Fibroblast of skin of right biceps (primary cell): ENCODE measurements around the gene SPP2.
A peak's percentile ranks its signal among the peaks of the same experiment; 100 is the strongest.

Source experiments
- DNase-seq: peaks from one replicate; pipeline ENCODE4 v3.0.0-alpha.2; 2013

SPP2 gene

DNA sequence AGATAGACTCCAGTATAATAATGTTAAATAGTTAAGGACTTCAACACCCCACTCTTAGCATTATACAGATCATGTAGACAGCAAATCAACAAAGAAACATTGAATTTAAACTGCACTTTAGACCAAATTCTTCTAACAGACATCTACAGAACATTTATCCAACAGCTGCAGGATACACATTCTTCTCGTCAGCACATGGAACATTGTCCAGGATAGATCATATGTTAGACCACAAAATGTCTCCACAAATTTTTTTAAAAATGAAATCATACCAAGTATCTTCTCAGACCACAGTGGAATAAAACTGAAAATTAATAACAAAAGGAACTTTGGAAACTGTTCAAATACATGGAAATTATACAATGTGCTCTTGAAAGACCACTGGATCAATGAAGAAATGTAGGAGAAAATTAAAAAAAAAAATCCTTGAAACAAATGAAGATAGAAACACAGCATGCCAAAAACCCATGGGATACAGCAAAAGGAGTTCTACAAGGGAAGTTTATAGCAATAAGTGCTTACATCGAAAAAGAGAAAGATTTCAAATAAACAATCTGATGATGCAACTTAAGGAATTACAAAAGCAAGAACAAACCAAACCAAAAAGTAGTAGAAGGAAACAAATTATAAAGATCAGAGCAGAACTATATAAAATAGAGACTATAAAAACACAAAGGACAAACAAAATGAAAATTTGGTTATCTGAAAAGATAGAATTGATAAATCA, 12.3 kb upstream of the SPP2 start:
- DNase-seq = peak; percentile 30

DNA sequence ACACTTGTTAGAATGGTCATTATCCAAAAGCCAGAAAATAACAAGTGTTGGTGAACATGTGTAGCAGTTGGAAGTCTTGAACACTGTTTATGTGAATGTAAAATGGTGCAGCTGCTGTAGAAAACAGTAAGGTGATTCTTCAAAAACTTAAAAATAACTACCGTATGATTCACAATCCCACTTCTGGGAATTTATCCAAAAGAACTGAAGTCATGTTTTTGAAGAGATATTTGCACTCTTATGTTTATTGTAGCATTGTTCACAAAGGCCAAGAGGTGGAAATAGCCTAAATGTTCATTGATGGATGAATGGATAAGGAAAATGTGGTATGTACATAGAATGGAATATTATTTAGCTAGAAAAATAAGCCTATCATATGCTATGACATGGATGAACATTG, 6.3 kb upstream of the SPP2 start:
- DNase-seq = peak; percentile 83

DNA sequence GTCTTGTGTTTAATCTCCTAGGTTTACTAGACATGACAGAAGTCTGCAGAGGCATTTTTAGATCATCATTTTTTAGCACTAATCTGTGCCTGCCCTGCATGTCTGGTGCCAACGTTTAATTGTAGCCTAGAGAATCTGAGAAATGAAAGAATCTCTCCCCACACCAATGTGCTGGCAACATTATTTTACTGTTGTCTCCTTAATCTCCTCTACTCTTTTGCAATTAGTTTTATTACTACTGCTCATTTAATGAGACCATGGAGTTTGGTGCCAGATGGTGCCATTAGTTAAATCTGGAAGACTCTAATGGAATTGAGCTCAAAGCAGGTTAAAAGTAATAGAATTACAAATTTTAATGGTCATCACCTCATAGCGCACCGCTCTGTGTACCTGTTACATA, 4.0 kb upstream of the SPP2 start:
- no peak for DNase-seq

DNA sequence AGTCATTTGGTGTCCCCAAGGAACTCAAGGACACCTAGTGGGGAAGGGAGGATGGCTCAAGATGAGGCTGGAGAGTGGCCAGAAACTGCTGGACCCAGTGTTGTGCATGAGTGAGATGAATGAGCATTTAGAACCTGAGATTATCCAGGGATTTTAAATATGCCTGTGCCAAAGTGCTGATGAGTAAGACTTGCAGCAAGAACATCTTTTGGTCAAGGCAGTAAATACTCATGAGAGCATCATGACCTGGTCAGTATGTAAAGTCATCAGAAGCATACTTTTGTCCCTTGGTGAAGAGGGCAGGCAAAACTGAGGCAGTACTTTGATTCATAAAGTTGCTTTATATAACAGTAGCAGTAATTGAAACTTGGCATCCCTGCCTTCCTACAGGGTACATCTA, 3.1 kb upstream of the SPP2 start:
- DNase-seq = no peak

DNA sequence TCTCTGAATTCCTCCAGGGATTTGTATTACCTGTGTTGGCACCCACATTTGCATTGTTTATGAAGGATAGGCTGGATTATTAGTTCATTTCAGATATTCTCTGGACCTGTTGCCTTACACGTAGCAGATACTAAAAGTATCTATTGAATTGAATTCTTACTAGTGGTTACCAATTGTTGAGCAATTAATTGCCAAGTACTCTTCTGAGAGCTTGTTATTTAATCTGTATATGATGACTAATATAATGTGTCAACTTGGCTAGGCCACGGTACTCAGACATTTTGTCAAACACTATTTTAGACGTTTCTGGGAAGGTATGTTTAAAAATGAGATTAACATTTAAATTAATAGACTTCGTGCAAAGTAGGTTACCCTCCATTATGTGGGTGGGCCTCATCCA, 2.5 kb upstream of the SPP2 start:
- no peak for DNase-seq

DNA sequence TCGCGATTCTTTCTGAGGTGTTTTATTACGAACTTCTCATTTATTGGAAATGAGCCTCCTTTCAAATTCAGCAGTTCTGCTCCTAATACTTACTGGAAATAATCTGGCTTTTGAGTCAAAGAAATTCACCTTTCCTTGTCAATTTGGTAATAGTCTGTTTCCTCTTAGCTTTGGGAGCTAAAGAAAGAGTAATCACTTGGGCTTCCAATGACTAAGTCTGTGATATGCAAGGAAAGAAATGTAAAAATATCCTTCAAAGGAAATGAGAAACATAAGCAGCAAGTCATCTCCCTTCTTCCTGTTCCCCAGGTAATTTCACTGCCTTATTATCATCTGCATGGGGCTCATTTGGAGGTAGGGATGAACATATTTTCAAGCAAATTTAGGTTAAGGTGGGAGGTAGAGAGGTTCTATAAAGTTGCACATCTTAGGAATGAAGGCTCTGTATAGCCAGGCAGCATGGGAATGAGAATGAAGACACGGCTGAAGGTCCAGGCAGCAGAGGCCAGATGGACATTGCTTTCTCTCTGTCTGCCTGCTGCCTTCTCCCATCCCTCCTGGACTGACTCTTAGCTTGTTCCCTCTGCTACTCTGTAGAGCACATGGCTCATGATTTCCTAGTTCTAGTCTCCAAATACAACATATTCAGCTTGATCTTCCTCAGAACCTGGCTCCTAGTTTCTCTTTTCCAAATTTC, 1.0 kb downstream of the SPP2 start:
- peak; percentile 38 for DNase-seq

DNA sequence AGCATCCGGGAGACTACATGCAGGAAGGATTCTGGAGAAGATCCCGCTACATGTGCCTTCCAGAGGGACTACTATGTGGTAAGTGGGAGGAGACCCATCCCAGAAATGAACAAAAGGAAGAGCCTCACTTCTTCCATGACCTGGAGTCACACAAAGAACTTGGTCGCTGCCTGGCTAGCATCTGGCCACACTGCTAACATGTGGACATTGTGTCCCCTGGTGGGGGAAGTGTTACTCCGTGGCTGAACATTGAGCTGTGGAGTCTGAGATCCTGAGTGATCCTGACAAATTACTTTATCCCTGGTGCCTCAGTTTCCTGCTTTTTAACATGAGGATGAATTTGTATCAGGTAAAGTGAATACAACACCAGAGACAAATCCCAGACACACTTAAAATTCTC, 8.4 kb downstream of the SPP2 start:
- DNase-seq = no peak

DNA sequence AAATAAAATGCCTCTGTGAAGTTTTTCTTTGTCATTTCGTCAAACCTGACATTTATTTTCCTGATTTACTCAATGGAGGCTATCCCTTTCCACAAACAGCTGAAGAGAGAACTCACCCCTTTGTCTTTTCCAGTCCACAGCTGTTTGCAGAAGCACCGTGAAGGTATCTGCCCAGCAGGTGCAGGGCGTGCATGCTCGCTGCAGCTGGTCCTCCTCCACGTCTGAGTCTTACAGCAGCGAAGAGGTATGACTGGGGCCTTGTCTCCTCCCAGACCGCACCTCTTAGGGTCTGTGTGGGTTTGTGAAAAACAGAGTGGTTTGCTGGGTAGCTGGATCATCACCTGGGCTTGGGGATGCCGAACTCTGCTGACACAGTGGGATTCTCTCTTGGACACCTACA, 9.7 kb downstream of the SPP2 start:
- DNase-seq = no peak

DNA sequence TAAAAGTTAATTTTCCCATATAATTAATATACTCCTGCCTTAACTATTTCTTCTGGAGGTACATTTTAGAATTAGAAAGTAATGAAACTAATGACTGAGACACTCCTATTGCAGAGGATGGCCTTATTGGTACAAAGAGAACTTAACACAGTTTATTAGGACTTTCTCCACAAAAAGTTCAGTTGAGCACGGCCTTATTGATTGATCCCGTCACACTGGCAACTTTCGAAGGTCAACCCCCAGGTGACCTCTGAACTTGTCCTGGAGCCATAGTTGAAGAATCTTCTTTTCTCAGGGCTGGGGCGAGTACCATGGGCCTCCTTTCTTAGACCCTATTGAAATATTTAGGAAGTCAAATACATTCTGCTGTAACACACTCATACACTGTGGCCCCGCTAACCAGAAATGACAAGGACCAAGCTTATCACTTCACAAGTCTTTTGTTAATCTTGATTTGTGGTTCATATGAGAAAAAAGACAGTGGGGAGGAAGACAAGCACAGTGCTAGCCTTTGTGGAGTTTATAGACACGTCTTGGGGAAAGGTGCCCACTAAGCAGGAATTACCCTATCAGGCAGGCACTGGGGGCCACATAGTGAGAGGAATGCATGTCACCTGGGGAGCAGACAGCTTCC, 11.2 kb downstream of the SPP2 start:
- no peak for DNase-seq

DNA sequence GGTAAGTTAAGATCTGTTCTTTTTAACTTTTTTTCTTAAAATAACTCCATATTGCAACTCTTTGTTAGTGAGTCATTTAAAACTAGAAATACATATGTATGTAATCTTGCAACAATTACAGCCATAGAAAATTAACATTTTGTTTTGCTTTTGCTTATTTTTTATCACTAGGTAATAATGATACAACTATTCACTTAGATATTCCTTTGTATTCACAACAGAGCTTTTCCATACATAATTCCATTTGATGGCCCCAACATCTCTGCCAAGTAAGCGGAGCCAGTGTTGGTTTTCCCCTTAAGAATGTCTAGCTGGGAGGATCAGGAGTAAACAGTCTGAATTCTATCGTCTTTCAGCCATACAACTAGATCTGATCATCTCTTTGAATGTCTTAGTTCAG, 16.1 kb downstream of the SPP2 start:
- DNase-seq = no peak

DNA sequence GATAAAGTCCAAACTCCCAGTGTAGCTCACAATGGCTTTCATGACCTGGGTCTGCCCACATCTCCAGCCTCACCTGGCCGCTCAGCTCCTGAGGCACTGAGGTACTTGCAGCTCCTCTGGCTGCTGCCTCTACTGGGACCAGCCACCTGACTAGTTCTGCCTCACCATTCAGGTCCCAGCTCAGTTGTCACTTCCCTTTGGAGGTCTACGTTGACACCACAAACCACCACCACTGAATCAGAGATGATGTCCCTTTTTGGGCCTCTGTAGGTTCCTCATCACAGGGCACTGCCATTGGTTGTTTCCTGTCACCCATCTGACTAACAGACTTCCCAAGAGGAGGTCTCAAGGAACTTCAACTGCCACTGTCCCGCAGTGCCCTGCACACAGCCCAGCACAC, 21.2 kb downstream of the SPP2 start:
- no peak for DNase-seq

DNA sequence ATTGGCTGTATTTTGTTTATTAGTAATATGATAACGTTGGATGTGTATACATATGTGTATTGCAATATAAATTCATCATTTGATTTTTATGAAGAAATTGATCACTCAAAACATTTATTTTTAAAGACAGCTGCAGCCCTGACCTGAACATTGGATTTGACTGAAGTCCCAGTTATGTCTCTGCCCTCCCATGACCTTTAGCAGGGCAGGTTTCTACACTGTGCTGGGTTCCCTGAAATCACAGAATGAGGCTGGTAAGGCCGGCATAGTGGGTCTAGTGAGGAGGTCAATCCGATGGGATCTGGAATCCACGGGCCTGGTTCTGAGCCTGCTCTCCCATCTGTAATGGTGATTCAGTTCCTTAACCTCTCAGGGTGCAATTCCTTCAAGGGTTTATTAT, 22.0 kb downstream of the SPP2 start:
- no peak for DNase-seq

DNA sequence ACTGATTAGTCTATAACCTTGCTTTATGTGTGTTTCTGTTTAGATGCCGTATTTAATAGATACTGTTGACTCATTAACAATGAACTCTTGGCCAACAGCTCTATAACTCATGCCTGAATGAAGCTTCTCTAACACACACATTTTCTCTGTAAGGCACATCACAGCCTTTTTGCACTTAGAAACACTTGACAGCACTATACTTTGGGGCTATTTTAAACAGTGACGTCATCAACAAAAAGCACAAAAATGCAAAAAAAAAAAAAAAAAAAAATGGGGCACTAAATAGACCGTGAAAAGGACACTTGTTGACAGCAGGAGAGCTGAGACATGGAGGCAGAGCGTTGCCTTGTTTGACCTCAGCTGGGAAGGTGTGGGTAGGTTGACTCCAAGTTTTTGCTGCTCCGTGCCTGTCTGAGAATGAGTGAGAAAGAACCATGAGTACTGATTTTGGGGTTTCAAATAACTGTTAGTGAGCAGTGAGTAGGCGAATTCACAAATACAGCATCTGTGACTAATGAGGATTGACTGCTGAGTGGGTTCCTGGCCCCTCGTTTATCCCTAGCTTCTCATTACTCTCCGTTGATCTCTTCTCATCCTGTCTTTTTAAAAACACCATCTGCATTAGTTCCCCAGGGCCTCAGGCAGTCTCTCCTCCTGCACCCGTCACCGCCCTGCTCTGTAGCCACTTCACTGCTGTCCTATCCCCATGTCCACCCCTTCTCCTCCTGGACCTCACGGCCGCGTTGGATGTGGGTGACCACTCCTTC, 24.4 kb downstream of the SPP2 start:
- DNase-seq = no peak

DNA sequence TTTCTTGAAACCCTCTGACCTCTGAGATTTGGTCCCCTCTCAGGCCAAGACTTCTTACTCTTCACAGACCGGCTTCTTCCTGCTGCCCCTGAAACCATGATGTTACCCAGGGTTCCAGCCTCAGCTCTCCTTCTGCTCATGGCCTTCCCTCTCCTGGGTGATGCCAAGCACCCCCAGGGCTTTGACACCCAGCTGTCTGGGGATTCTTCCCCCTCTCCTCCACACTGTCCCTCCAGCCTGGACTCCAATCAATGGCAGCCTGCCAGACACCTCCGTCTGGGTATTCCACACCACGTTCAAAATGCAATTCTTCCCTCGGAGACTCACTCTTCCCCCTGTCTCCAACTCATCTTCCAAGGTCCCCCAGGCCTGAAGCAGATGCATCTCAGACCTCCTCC, 25.0 kb downstream of the SPP2 start:
- DNase-seq = no peak

DNA sequence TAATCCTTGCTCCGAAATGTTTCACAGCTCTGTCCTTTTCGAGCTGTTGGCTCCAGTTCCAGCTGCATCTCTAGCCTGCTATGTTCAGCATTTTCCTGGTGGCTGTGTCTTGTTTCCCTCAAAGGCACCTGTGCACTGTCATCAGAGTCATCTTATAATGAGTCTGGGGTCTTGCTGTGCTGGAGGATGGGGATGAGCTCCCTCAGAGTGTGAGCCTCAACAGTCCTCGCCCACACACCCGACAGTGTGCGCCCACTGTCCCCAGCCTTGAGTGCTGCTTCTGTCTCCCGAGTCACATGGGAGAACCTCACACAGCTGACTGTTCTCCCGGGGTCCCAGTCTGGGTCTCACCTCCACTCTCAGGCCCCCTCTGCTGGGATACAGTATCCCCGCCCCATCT, 25.4 kb downstream of the SPP2 start:
- no peak for DNase-seq

DNA sequence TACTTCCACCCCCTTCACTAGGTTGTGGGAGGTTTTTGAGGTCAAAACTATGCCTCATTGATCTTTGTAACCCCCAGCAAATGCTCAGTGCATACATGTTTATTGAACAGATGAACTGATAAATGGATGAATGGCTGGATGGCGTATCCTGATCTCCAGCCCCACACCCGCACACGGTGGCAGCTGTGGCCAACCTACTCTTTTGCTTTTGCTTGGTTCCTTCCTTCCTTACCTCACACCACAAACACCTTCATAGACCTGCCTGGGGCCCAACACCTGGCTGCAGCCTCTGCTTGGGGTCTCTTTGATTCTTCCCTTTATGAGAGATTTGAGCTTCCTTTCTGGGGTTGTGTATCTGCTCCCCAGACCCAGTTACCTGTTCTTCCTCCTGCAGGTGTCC, 25.9 kb downstream of the SPP2 start:
- DNase-seq = no peak

DNA sequence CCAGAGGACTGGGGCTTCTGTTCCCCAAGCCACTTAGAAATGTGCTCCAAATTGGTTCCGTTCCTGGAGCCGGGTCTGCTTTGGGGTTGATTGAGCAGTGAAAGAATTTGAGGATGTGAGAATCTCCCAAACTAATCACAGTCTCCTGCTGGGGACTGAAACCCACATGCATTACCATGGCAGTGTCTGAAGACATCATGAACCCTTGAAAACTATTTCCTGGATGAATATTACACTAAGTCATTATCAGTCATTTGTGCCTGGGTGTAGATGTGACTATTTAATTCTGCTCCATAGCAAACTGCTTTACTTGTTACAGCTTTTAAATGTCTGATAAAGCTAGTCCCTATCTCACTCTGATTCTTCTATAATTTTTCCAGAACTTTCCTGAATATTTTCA, 27.6 kb downstream of the SPP2 start:
- no peak for DNase-seq

DNA sequence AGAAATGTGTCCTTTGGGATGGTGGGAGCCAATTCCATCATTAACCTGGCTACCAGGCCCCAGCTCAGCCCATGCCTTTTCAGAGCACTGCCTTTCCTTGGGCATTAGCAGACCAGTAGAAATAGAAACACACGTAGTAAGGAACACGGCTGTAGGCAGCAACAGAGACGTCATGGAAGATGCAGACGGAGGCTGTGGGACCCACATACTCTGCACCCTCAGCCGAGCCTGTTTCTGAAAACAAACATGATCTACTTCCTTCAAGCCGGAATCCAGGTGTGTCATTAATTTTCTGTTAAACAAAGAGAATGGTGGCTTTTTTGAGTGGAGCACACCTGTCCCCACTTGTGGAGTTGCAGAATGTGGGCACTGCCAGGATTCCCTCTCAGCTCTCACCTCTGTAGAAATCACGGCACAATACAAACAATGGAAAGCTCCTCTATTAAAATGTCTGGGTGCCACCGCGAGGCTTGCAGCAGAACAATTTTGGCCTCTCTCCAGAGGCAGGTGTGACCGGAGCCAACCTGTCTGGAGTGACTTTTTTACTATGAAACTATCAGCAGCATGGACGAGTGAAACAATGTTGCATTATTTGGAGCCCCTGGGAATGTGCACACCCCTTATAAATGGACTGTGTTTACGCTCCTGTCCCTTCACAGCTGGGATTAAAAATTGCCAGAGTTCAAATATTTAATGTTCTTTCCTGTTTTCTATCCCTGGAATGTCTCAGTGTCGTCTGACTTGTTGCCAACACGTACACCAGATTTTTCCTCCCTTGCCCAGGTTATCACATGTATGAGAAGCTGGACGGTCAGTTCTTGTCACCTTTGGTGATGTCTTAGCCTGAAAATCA, 31.7 kb downstream of the SPP2 start:
- no peak for DNase-seq

DNA sequence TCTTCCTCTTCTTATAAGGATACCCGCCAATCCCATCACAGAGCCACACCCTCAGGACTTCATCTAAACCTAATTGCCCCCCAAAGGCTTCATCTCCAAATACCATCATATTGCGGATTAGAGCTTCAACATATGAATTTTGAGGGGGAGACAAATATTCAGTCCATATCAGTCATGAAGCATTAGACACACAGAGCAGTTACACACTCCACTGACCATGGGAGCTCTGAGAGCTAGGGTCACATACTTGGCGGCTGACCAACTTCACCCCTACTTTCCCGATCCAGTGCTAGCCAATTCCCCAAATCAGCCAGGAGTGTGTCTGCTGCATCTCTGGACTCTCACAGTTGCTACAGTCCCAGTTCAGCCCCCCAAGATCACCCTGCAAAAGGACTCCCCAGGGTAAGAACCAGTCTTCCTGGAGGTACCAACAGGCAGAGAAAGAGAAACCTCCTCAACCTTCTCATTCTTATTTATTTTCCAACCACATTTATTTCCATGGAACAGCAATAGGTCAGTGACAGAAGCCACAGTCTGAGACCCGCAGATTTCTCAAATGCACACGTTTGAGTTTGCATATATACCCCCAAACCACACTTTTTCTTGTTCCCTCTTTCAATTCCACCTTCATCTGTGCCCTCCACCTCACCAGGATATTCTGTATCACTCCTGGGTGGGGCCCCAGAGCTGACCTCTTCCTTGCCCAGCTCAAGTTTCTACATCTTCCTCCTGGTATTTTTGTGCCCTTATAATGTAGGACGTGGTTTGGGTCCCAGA, 33.3 kb downstream of the SPP2 start:
- no peak for DNase-seq

DNA sequence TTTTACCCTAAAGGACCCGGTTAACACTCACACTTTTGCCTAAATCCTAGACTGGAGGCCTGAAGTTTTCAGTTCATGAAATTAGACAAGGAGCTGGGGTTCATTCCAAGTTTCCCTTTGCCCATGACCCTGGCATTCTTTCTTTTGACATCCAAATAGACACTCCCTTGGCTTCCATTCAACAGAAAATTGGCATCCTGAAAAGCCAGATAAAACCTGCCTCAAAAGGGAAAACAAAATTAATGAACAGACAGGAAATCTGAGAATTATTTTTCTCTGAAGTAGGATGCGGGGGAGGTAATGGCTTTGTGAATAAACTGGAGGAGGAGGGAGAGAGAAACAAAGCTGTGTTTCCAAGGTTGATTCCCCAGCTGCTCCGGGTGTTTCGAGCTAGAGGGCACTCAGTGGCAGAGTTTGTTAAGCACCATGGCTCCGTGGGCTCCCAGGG, 41.0 kb downstream of the SPP2 start:
- no peak for DNase-seq

DNA sequence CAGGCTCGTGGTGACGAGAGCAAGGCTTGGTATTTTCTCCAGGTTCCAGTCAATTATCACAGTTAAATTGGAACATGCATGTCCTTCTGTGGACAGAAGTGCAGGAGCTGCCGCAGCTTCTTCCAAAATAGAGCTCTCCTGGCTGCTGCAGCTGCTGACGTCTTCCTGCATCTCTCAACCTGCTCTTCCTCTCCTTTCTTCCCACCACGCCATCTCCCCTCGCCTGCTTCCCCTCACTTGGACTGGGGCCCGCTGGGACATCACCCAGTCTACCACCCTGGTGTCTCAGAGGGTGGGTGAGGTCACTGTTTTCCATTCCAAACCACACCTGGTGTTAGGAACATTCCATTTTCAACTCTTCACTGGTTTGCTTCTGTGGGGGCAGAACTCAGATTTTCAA, 41.4 kb downstream of the SPP2 start:
- no peak for DNase-seq

DNA sequence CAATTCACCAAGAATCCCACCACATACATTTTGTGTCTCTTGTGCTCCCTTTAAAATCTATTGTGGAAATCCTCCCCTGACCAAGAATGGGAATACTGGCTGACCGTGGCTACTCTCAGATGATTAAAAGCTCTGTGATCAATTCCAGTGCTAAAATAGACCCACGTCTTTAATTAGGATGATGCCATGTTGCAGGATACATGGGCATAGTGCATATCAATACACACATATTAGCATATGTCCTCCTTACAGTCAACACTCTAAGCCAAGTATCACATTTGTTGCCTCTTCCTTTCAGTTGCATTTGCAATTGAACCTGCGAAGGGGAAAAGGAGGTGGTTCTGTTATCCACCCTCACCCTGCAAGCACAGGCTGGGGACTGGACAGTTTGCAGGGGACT, 41.8 kb downstream of the SPP2 start:
- DNase-seq = no peak
